ENCODE data around the gene CXCL12. TPM values are rescaled to one million over a fixed set of nuclear protein-coding genes. Genes with fewer than 3 reads are reported as not detected.

Gene CXCL12
- 0.77 and 2.3 TPM in 2 replicates for total RNA-seq

GRCh38 chr10:44385026-44385695 is at the start of gene CXCL12:
CXCL12 (minus strand) TSS chr10:44385097; CDS start chr10:44385005, 92 bp downstream.
- DNase-seq (ENCODE audit: low read depth in 2 of 2) = no peak

- no peak for DNase-seq (ENCODE audit: low read depth in 2 of 2)
Measured at GRCh38 chr10:44427479-44427878, 42.6 kb upstream of the CXCL12 start.

GRCh38 chr10:44427037-44427436 is 42.1 kb upstream of the CXCL12 start:
- no peak for DNase-seq (ENCODE audit: low read depth in 2 of 2)

- no peak for DNase-seq (ENCODE audit: low read depth in 2 of 2)
Measured at GRCh38 chr10:44426247-44427034, 41.5 kb upstream of the CXCL12 start.

- no peak for DNase-seq (ENCODE audit: low read depth in 2 of 2)
Measured at GRCh38 chr10:44425466-44425865, 40.6 kb upstream of the CXCL12 start.

GRCh38 chr10:44424957-44425356 is 40.1 kb upstream of the CXCL12 start:
- no peak for DNase-seq (ENCODE audit: low read depth in 2 of 2)

GRCh38 chr10:44424298-44424697 is 39.4 kb upstream of the CXCL12 start:
- DNase-seq (ENCODE audit: low read depth in 2 of 2) = no peak

GRCh38 chr10:44422570-44423101 is 37.7 kb upstream of the CXCL12 start:
- no peak for DNase-seq (ENCODE audit: low read depth in 2 of 2)

GRCh38 chr10:44422153-44422552 is 37.3 kb upstream of the CXCL12 start:
- DNase-seq (ENCODE audit: low read depth in 2 of 2) = no peak

GRCh38 chr10:44419790-44420549 is 35.1 kb upstream of the CXCL12 start:
- no peak for DNase-seq (ENCODE audit: low read depth in 2 of 2)

- no peak for DNase-seq (ENCODE audit: low read depth in 2 of 2)
Measured at GRCh38 chr10:44418637-44419036, 33.7 kb upstream of the CXCL12 start.

GRCh38 chr10:44417761-44418160 is 32.9 kb upstream of the CXCL12 start:
- DNase-seq (ENCODE audit: low read depth in 2 of 2) = no peak

GRCh38 chr10:44416936-44417335 is 32.0 kb upstream of the CXCL12 start:
- DNase-seq (ENCODE audit: low read depth in 2 of 2) = no peak

GRCh38 chr10:44416021-44416771 is 31.3 kb upstream of the CXCL12 start:
- no peak for DNase-seq (ENCODE audit: low read depth in 2 of 2)

GRCh38 chr10:44415121-44415520 is 30.2 kb upstream of the CXCL12 start:
- DNase-seq (ENCODE audit: low read depth in 2 of 2) = no peak

- DNase-seq (ENCODE audit: low read depth in 2 of 2) = no peak
Measured at GRCh38 chr10:44413416-44413815, 28.5 kb upstream of the CXCL12 start.

- no peak for DNase-seq (ENCODE audit: low read depth in 2 of 2)
Measured at GRCh38 chr10:44411251-44411650, 26.4 kb upstream of the CXCL12 start.

GRCh38 chr10:44404741-44405437 is 20.0 kb upstream of the CXCL12 start:
- DNase-seq (ENCODE audit: low read depth in 2 of 2) = no peak

GRCh38 chr10:44402465-44403195 is 17.7 kb upstream of the CXCL12 start:
- no peak for DNase-seq (ENCODE audit: low read depth in 2 of 2)

- no peak for DNase-seq (ENCODE audit: low read depth in 2 of 2)
Measured at GRCh38 chr10:44400541-44400940, 15.6 kb upstream of the CXCL12 start.

Data from dermis microvascular lymphatic vessel endothelial cell (primary cell).